Progenitor cell of endocrine pancreas (in vitro differentiated cells): Measurements from ENCODE around the gene GYPC. TPM values are rescaled to one million over a fixed set of nuclear protein-coding genes. Genes with fewer than 3 reads are reported as not detected.
"Not testable (repeated sequence)": the region's sequence is repeated elsewhere in the genome, so short reads cannot be mapped to it uniquely, and the experiment has no call there.

Experiments used
- DNase-seq: peaks from one replicate; pipeline ENCODE4 v3.0.0; 2021; ENCODE audit warnings: low spot score; ENCODE audit not compliant: unreplicated experiment
- H3K27ac Mint-ChIP-seq: 2 replicates; pipeline ENCODE4 v1.8.0; 2021; ENCODE audit warnings: mild to moderate bottlenecking, moderate library complexity, mixed read lengths
- H3K27me3 Mint-ChIP-seq: 2 replicates; pipeline ENCODE4 v1.8.0; 2021; ENCODE audit warnings: mixed read lengths
- H3K36me3 Mint-ChIP-seq: 2 replicates; pipeline ENCODE4 v1.8.0; 2022; ENCODE audit warnings: mixed read lengths; ENCODE audit not compliant: insufficient read depth
- H3K4me1 Mint-ChIP-seq: 2 replicates; pipeline ENCODE4 v1.8.0; 2021; ENCODE audit warnings: low read depth, mixed read lengths
- H3K4me3 Mint-ChIP-seq: 2 replicates; pipeline ENCODE4 v1.8.0; 2021; ENCODE audit warnings: low read depth, mild to moderate bottlenecking, moderate library complexity, mixed read lengths
- H3K9me3 Mint-ChIP-seq: 2 replicates; pipeline ENCODE4 v1.8.0; 2021; ENCODE audit warnings: low read depth, mixed read lengths
- CTCF ChIP-seq: fragments of 200-600 bp; sonication (generic); IDR thresholded peaks from one replicate; pipeline ENCODE4 v1.5.0; 2021; ENCODE audit warnings: antibody characterized with exemption, mild to moderate bottlenecking; ENCODE audit not compliant: unreplicated experiment
- total RNA-seq: library from RNA; stranded (reverse); gene quantifications from 2 replicates; pipeline ENCODE4 v1.2.1, GENCODE V29; 2021

GYPC gene
- total RNA-seq, 1 donor from 2014 or later = 29.5 TPM

DNA sequence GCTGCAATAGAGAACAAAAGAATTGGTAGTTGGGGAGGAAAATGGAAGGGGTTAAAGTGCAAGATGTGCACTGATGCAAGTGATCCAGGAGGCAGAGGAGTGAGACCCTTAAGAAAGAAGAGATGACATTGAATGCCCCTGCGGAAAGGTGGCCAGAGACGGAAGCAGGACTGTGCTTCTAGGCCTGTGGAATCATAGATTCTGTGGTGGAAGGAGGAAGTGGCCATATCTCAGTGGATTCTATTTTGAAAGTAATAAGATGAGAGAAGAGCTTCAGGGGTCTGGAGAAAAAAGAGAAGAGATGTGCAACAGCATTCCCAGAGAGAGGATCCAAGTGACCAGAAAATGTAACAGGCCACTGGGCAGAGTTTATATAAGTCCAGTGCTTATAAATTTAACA, 18.6 kb upstream of the GYPC start:
- H3K9me3 Mint-ChIP-seq = no peaks in the 10 kb centered on the region
- H3K4me1 Mint-ChIP-seq = no peaks in the 10 kb centered on the region
- peaks cover 31% of the 10 kb centered on the region for H3K27me3 Mint-ChIP-seq
- no peak overlapping the region for H3K4me3 Mint-ChIP-seq
- H3K36me3 Mint-ChIP-seq = no peaks in the 10 kb centered on the region
- H3K27ac Mint-ChIP-seq = no peak overlapping the region
- TF ChIP-seq CTCF = no peak
- no peak for DNase-seq

GRCh38 chr2:126638746-126639145, 17.2 kb upstream of the GYPC start:
- no peak for DNase-seq
- Mint-ChIP-seq H3K27ac (no peak overlapping the region), H3K4me1 (no peaks in the 10 kb centered on the region), H3K9me3 (no peaks in the 10 kb centered on the region), H3K4me3 (no peak overlapping the region), H3K36me3 (no peaks in the 10 kb centered on the region), H3K27me3 (peaks cover 24% of the 10 kb centered on the region)
- TF ChIP-seq CTCF = no peak

GRCh38 chr2:126639276-126639675, 16.7 kb upstream of the GYPC start:
- DNase-seq = no peak
- Mint-ChIP-seq H3K36me3 (no peaks in the 10 kb centered on the region), H3K9me3 (no peaks in the 10 kb centered on the region), H3K4me3 (no peak overlapping the region), H3K4me1 (no peaks in the 10 kb centered on the region), H3K27me3 (peaks cover 24% of the 10 kb centered on the region), H3K27ac (no peak overlapping the region)
- no peak for TF ChIP-seq CTCF

GRCh38 chr2:126641294-126641693, 14.7 kb upstream of the GYPC start:
- not testable (repeated sequence) for H3K4me1 Mint-ChIP-seq, H3K4me3 Mint-ChIP-seq, H3K9me3 Mint-ChIP-seq, DNase-seq, H3K36me3 Mint-ChIP-seq, H3K27ac Mint-ChIP-seq
- peaks cover 31% of the 10 kb centered on the region for H3K27me3 Mint-ChIP-seq

- peaks cover 31% of the 10 kb centered on the region for H3K27me3 Mint-ChIP-seq
- no peak for TF ChIP-seq CTCF
- DNase-seq = no peak
- no peaks in the 10 kb centered on the region for H3K4me1 Mint-ChIP-seq
- H3K4me3 Mint-ChIP-seq = no peak overlapping the region
- no peaks in the 10 kb centered on the region for H3K36me3 Mint-ChIP-seq
- no peak overlapping the region for H3K27ac Mint-ChIP-seq
- H3K9me3 Mint-ChIP-seq = no peaks in the 10 kb centered on the region
These were observed 13.9 kb upstream of the GYPC start for GRCh38 chr2:126642031-126642430.

DNA sequence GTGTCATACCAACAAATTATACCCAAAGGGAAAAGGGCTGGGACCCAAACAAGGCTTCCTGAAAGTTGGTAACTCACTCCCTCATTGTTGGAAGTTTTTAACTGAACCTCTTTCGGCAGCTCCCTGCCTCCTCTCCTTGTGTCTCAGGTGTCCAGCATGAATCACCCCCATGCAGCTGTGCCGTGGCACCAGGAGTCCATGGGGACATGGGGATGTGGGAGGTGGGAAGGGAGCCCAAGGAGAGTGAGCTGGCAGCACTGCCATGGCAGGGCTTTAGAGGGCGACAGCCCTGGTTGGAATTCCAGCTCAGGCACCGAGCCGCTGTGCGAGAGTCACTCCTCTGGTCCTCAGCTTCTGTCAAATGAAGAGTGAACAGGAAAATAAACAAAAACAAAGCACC, 12.5 kb upstream of the GYPC start:
- no peaks in the 10 kb centered on the region for H3K9me3 Mint-ChIP-seq
- H3K27ac Mint-ChIP-seq = no peak overlapping the region
- no peak overlapping the region for H3K4me3 Mint-ChIP-seq
- no peaks in the 10 kb centered on the region for H3K4me1 Mint-ChIP-seq
- no peak for DNase-seq
- no peaks in the 10 kb centered on the region for H3K36me3 Mint-ChIP-seq
- peaks cover 17% of the 10 kb centered on the region for H3K27me3 Mint-ChIP-seq
- no peak for TF ChIP-seq CTCF
